Neural cell (in vitro differentiated cells): ENCODE measurements around the gene MAP3K7CL.

Source experiments
- EP300 ChIP-seq: fragments of 450-650 bp; conservative IDR thresholded peaks from 2 replicates; pipeline ENCODE4 v1.6.1; 2014; ENCODE audit warnings: antibody characterized with exemption, mild to moderate bottlenecking, moderate library complexity; ENCODE audit not compliant: poor library complexity, severe bottlenecking
- EZH2 ChIP-seq: fragments of 200-600, 300-800 bp; shearing (Covaris generic), sonication (generic); IDR thresholded peaks from 2 replicates; pipeline ENCODE4 v1.6.1; 2014; ENCODE audit warnings: antibody characterized with exemption, low read length, borderline replicate concordance, mild to moderate bottlenecking; ENCODE audit not compliant: insufficient read depth, poor library complexity, severe bottlenecking
- POLR2AphosphoS5 ChIP-seq: IDR thresholded peaks from 2 replicates; pipeline ENCODE4 v1.6.1; 2012
- RAD21 ChIP-seq: fragments of 450-650 bp; conservative IDR thresholded peaks from 2 replicates; pipeline ENCODE4 v1.6.1; 2014; ENCODE audit warnings: antibody characterized with exemption, mild to moderate bottlenecking, moderate library complexity
- SMC3 ChIP-seq: fragments of 450-650 bp; conservative IDR thresholded peaks from 2 replicates; pipeline ENCODE4 v1.6.1; 2014; ENCODE audit warnings: antibody characterized with exemption, mild to moderate bottlenecking, moderate library complexity; ENCODE audit not compliant: poor library complexity
- TAF1 ChIP-seq: IDR thresholded peaks from 2 replicates; pipeline ENCODE4 v1.6.1; 2012; ENCODE audit warnings: low read depth
- TF ChIP-seq, protein P1 (sequence below): IDR thresholded peaks from 2 replicates; pipeline ENCODE4 v1.6.1; 2012; ENCODE audit warnings: borderline replicate concordance
- TF ChIP-seq, protein P2 (sequence below): fragments of 450-650 bp; IDR thresholded peaks from 2 replicates; pipeline ENCODE4 v1.5.1; 2014; ENCODE audit warnings: antibody characterized with exemption, mild to moderate bottlenecking, moderate library complexity; ENCODE audit not compliant: poor library complexity, severe bottlenecking

DNA sequence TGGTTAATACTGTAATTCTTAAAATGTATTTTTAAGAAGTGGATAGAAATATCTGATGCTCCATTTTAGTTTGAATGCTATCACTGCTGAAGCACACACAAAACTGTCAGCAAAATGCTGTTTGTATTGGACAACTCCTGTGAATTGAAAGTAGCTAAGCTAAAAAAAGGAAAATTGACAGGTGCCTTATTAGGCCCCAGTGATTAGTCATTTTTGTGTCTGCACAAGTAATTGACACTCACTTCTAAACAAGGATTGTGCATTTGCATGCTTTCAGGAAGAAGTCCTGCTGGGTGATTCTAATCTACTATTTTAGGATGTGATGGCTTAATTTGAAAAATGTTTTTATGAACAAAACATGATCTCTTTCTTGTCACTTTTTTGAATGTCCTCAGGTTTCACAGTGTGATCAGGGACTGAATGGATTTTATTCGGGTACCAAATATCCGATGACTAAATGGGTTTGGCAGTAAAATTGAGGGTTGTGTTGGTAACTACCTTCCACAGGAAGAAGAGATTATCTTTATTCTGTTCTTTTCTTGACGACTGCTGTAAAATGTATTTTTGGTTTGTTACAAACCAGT lies 13.0 kb upstream of the MAP3K7CL start:
- TF ChIP-seq, protein P1, sequence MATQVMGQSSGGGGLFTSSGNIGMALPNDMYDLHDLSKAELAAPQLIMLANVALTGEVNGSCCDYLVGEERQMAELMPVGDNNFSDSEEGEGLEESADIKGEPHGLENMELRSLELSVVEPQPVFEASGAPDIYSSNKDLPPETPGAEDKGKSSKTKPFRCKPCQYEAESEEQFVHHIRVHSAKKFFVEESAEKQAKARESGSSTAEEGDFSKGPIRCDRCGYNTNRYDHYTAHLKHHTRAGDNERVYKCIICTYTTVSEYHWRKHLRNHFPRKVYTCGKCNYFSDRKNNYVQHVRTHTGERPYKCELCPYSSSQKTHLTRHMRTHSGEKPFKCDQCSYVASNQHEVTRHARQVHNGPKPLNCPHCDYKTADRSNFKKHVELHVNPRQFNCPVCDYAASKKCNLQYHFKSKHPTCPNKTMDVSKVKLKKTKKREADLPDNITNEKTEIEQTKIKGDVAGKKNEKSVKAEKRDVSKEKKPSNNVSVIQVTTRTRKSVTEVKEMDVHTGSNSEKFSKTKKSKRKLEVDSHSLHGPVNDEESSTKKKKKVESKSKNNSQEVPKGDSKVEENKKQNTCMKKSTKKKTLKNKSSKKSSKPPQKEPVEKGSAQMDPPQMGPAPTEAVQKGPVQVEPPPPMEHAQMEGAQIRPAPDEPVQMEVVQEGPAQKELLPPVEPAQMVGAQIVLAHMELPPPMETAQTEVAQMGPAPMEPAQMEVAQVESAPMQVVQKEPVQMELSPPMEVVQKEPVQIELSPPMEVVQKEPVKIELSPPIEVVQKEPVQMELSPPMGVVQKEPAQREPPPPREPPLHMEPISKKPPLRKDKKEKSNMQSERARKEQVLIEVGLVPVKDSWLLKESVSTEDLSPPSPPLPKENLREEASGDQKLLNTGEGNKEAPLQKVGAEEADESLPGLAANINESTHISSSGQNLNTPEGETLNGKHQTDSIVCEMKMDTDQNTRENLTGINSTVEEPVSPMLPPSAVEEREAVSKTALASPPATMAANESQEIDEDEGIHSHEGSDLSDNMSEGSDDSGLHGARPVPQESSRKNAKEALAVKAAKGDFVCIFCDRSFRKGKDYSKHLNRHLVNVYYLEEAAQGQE, result no peak
- TF ChIP-seq RAD21 (no peak), EP300 (peak; percentile 40), EZH2 (no peak), TAF1 (no peak), SMC3 (no peak), POLR2AphosphoS5 (no peak)
- TF ChIP-seq, protein P2, sequence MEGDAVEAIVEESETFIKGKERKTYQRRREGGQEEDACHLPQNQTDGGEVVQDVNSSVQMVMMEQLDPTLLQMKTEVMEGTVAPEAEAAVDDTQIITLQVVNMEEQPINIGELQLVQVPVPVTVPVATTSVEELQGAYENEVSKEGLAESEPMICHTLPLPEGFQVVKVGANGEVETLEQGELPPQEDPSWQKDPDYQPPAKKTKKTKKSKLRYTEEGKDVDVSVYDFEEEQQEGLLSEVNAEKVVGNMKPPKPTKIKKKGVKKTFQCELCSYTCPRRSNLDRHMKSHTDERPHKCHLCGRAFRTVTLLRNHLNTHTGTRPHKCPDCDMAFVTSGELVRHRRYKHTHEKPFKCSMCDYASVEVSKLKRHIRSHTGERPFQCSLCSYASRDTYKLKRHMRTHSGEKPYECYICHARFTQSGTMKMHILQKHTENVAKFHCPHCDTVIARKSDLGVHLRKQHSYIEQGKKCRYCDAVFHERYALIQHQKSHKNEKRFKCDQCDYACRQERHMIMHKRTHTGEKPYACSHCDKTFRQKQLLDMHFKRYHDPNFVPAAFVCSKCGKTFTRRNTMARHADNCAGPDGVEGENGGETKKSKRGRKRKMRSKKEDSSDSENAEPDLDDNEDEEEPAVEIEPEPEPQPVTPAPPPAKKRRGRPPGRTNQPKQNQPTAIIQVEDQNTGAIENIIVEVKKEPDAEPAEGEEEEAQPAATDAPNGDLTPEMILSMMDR, result no peak
